ENCODE measurements around the gene IRF1.

IRF1 gene

DNA sequence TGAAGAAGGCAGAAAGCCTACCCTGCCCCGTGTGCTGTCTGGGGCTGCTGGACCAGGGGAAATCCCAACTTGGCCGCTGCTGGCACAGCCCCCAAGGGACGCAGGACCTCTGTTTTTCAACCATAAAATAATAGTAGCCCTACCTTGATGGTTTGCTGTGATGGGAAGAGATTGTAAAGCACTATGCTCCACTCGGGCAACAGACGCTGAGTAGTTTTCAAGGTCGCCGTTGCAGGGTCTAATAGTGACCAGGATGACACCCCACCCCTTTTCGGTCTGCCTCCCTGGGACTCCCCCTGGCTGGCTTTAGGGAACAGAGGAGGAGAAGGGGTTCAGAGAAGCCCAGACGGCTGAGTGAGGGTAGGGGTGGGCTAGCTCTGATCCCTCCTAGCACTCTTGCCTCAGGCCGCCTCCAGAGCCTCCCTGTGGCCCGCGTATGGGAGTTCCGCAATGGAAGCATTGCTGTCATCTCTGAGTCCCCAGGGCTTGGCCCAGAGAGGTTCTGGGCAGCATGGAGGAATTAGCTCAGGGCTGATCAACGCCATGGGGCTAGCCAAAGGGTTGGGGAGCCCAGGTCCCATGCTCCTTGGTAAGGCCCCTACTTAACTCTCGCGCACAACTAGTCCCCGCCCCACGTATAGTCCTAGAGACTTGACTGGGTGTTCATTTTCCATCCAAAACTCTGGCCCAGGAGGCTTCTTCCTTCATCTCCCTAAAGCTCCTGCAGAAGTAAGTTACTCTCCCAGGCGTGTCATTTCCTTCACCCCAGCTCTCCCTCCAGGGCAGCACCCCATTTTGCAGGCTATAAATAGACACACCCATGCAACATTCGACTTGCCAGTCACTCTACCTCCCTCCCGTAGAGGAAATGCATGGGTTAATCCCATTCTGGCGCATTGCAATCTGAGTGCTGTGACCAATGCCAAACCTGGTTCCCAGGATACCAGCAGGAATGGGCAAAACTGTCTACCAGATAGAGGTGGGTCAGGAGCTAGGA is 1.1 kb upstream of the IRF1 start:
- peak overlapping the region; percentile 84 for H2AK5ac ChIP-seq (ENCODE audit: low read length, severe bottlenecking)
- no peak overlapping the region for H2AFZ ChIP-seq (ENCODE audit: low read depth, low read length)
- peak overlapping the region; percentile 73 to 93 for H3K4ac ChIP-seq (ENCODE audit: low read depth in 1 of 2, low read length in 2 of 2)
- peak overlapping the region; percentile 93 to 97 for H2BK12ac ChIP-seq (ENCODE audit: low read length in 2 of 2)
- H3K27ac ChIP-seq (ENCODE audit: low read length, poor library complexity, severe bottlenecking): no peak overlapping the region
- peak overlapping the region; percentile 94 for H4K8ac ChIP-seq (ENCODE audit: low read length)
- no peaks in the 10 kb centered on the region for H3K9me3 ChIP-seq (ENCODE audit: control insufficient read depth, low read length)
- peaks cover 17 to 26% of the 10 kb centered on the region in 2 experiments for H3K36me3 ChIP-seq (ENCODE audit: control insufficient read depth in 1 of 2, insufficient read depth in 2 of 2, low read depth in 1 of 2, low read length in 2 of 2)
- peak overlapping the region; percentile 82 for H2BK15ac ChIP-seq (ENCODE audit: low read depth, poor library complexity, severe bottlenecking)
- H2BK5ac ChIP-seq (ENCODE audit: low read depth, low read length, poor library complexity, severe bottlenecking): peak overlapping the region; percentile 74
- peak overlapping the region; percentile 94 for H2BK120ac ChIP-seq (ENCODE audit: low read depth, low read length)
- H4K91ac ChIP-seq (ENCODE audit: low read length): peak overlapping the region; percentile 95
- H3K27me3 ChIP-seq (ENCODE audit: control insufficient read depth in 1 of 2, insufficient read depth in 1 of 2, low read length in 2 of 2): no peaks in the 10 kb centered on the region
- H3K79me1 ChIP-seq (replicated peaks; ENCODE audit: low read length, poor library complexity, severe bottlenecking): peaks cover 17% of the 10 kb centered on the region
- peak overlapping the region in 1 of 2 experiments; percentile 94 for H3K14ac ChIP-seq (ENCODE audit: low read length in 2 of 2)
- peak overlapping the region; percentile 60 to 92 for H3K4me3 ChIP-seq (ENCODE audit: insufficient read depth in 1 of 2, low read depth in 1 of 2, low read length in 2 of 2)
- no peak overlapping the region for H3K23ac ChIP-seq (ENCODE audit: low read length in 2 of 2)
- peak; percentile 46 for DNase-seq
- peak overlapping the region; percentile 91 for H3K9ac ChIP-seq (ENCODE audit: low read length)
- peaks cover 44% of the 10 kb centered on the region for H3K4me1 ChIP-seq (ENCODE audit: control insufficient read depth, insufficient read depth, low read depth, low read length)
- H3K18ac ChIP-seq (ENCODE audit: low read depth in 1 of 2, low read length in 2 of 2): peak overlapping the region; percentile 96 to 97
- H3K4me2 ChIP-seq (ENCODE audit: low read length, poor library complexity, severe bottlenecking): peak overlapping the region; percentile 87
- 52% methylated on average over 20 of the region's 22 CpGs for WGBS

GRCh38 chr5:132489871-132490483 is 596 bp downstream of the IRF1 start:
- Histone ChIP-seq H3K4ac (ENCODE audit: low read depth in 1 of 2, low read length in 2 of 2) (peak overlapping the region; percentile 77 to 81), H2BK120ac (ENCODE audit: low read depth, low read length) (peak overlapping the region; percentile 83), H3K27ac (ENCODE audit: low read length, poor library complexity, severe bottlenecking) (peak overlapping the region; percentile 72), H3K36me3 (ENCODE audit: control insufficient read depth in 1 of 2, insufficient read depth in 2 of 2, low read depth in 1 of 2, low read length in 2 of 2) (peaks cover 34 to 42% of the 10 kb centered on the region in 2 experiments), H2AK5ac (ENCODE audit: low read length, severe bottlenecking) (no peak overlapping the region), H3K4me1 (ENCODE audit: control insufficient read depth, insufficient read depth, low read depth, low read length) (peaks cover 47% of the 10 kb centered on the region), H4K91ac (ENCODE audit: low read length) (peak overlapping the region; percentile 86), H3K9me3 (ENCODE audit: control insufficient read depth, low read length) (no peaks in the 10 kb centered on the region), H3K23ac (ENCODE audit: low read length in 2 of 2) (peak overlapping the region in 1 of 2 experiments; percentile 16), H3K79me1 (replicated peaks; ENCODE audit: low read length, poor library complexity, severe bottlenecking) (peaks cover 31% of the 10 kb centered on the region), H2BK15ac (ENCODE audit: low read depth, poor library complexity, severe bottlenecking) (peak overlapping the region; percentile 64), H4K8ac (ENCODE audit: low read length) (peak overlapping the region; percentile 61), H2BK12ac (ENCODE audit: low read length in 2 of 2) (peak overlapping the region; percentile 56 to 59), H3K14ac (ENCODE audit: low read length in 2 of 2) (peak overlapping the region in 1 of 2 experiments; percentile 61), H2BK5ac (ENCODE audit: low read depth, low read length, poor library complexity, severe bottlenecking) (peak overlapping the region; percentile 76), H2AFZ (ENCODE audit: low read depth, low read length) (no peak overlapping the region), H3K18ac (ENCODE audit: low read depth in 1 of 2, low read length in 2 of 2) (peak overlapping the region; percentile 91 to 93), H3K4me3 (ENCODE audit: insufficient read depth in 1 of 2, low read depth in 1 of 2, low read length in 2 of 2) (peak overlapping the region; percentile 87 to 92), H3K4me2 (ENCODE audit: low read length, poor library complexity, severe bottlenecking) (peak overlapping the region; percentile 91), H3K27me3 (ENCODE audit: control insufficient read depth in 1 of 2, insufficient read depth in 1 of 2, low read length in 2 of 2) (no peaks in the 10 kb centered on the region), H3K9ac (ENCODE audit: low read length) (peak overlapping the region; percentile 91)
- peak; percentile 45 for DNase-seq
- 2% methylated on average over 48 of the region's 65 CpGs for WGBS

GRCh38 chr5:132489051-132489770 is 1.4 kb downstream of the IRF1 start:
- H3K4ac ChIP-seq (ENCODE audit: low read depth in 1 of 2, low read length in 2 of 2): no peak overlapping the region
- H3K23ac ChIP-seq (ENCODE audit: low read length in 2 of 2): no peak overlapping the region
- H2BK5ac ChIP-seq (ENCODE audit: low read depth, low read length, poor library complexity, severe bottlenecking): no peak overlapping the region
- peak overlapping the region in 1 of 2 experiments; percentile 69 for H3K14ac ChIP-seq (ENCODE audit: low read length in 2 of 2)
- H4K91ac ChIP-seq (ENCODE audit: low read length): no peak overlapping the region
- no peak overlapping the region for H2BK15ac ChIP-seq (ENCODE audit: low read depth, poor library complexity, severe bottlenecking)
- H2AFZ ChIP-seq (ENCODE audit: low read depth, low read length): no peak overlapping the region
- peak overlapping the region; percentile 91 for H3K9ac ChIP-seq (ENCODE audit: low read length)
- H3K9me3 ChIP-seq (ENCODE audit: control insufficient read depth, low read length): no peaks in the 10 kb centered on the region
- peaks cover 43% of the 10 kb centered on the region for H3K4me1 ChIP-seq (ENCODE audit: control insufficient read depth, insufficient read depth, low read depth, low read length)
- H4K8ac ChIP-seq (ENCODE audit: low read length): no peak overlapping the region
- no peak overlapping the region for H2AK5ac ChIP-seq (ENCODE audit: low read length, severe bottlenecking)
- peak overlapping the region; percentile 38 to 92 for H3K4me3 ChIP-seq (ENCODE audit: insufficient read depth in 1 of 2, low read depth in 1 of 2, low read length in 2 of 2)
- H3K27ac ChIP-seq (ENCODE audit: low read length, poor library complexity, severe bottlenecking): peak overlapping the region; percentile 6
- no peak overlapping the region for H2BK120ac ChIP-seq (ENCODE audit: low read depth, low read length)
- H3K36me3 ChIP-seq (ENCODE audit: control insufficient read depth in 1 of 2, insufficient read depth in 2 of 2, low read depth in 1 of 2, low read length in 2 of 2): peaks cover 39 to 49% of the 10 kb centered on the region in 2 experiments
- WGBS: 73% methylated on average over 10 of the region's 10 CpGs
- peaks cover 32% of the 10 kb centered on the region for H3K79me1 ChIP-seq (replicated peaks; ENCODE audit: low read length, poor library complexity, severe bottlenecking)
- DNase-seq: peak; percentile 8
- no peaks in the 10 kb centered on the region for H3K27me3 ChIP-seq (ENCODE audit: control insufficient read depth in 1 of 2, insufficient read depth in 1 of 2, low read length in 2 of 2)
- H3K4me2 ChIP-seq (ENCODE audit: low read length, poor library complexity, severe bottlenecking): peak overlapping the region; percentile 91
- H2BK12ac ChIP-seq (ENCODE audit: low read length in 2 of 2): no peak overlapping the region
- H3K18ac ChIP-seq (ENCODE audit: low read depth in 1 of 2, low read length in 2 of 2): peak overlapping the region in 1 of 2 experiments; percentile 14
